Measurements from ENCODE around the gene GLI2. TPM values are rescaled to one million over a fixed set of nuclear protein-coding genes. Genes with fewer than 3 reads are reported as not detected.

Gene GLI2
- total RNA-seq, 1 experiment from 2014 or later: 1.4 TPM

DNA sequence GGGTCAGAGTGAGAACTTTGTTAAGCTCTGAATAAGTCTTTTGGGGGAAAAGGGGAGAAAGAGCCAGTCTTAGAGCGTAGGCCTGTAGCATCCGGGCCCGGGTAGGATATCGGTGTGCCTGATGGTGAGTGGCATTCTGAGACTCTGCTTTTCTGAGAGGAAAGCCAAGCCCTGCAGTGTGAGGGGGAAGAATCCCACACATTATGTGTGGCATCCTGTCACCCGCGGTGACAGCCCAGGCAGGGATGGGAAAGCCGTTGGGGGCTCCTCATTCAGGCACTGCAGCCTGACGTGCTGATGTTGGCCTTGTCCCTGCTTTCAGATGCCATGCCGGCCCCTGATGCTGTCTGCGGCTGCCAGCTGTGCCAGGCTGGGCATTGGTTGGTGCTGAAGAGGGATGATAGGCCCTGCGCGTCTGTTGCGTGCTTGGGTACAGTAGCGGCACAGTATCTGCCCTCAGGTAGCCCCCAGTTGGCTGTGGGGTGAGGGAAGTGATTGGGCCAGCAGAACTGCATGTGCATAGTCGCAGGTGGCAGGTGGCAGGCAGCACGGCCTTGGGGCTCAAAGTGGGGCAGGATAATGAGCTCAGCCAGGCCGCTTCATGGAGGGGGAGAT lies 37.6 kb downstream of the GLI2 start:
- BruUV-seq (replicated peaks): no TSS peak
- Mint-ChIP-seq H3K4me1 (ENCODE audit: low read depth, unreplicated experiment) (no peaks in the 10 kb centered on the region), H3K36me3 (ENCODE audit: insufficient read depth, unreplicated experiment) (no peaks in the 10 kb centered on the region), H3K27me3 (ENCODE audit: unreplicated experiment) (no peaks in the 10 kb centered on the region), H3K27ac (ENCODE audit: unreplicated experiment) (no peak overlapping the region), H3K9me3 (ENCODE audit: low read depth, unreplicated experiment) (no peaks in the 10 kb centered on the region), H3K4me3 (ENCODE audit: low read depth, unreplicated experiment) (no peak overlapping the region)
- no peak for DNase-seq
- TF ChIP-seq, protein P1, sequence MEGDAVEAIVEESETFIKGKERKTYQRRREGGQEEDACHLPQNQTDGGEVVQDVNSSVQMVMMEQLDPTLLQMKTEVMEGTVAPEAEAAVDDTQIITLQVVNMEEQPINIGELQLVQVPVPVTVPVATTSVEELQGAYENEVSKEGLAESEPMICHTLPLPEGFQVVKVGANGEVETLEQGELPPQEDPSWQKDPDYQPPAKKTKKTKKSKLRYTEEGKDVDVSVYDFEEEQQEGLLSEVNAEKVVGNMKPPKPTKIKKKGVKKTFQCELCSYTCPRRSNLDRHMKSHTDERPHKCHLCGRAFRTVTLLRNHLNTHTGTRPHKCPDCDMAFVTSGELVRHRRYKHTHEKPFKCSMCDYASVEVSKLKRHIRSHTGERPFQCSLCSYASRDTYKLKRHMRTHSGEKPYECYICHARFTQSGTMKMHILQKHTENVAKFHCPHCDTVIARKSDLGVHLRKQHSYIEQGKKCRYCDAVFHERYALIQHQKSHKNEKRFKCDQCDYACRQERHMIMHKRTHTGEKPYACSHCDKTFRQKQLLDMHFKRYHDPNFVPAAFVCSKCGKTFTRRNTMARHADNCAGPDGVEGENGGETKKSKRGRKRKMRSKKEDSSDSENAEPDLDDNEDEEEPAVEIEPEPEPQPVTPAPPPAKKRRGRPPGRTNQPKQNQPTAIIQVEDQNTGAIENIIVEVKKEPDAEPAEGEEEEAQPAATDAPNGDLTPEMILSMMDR (IDR thresholded peaks at IDR 0.05; ENCODE audit: unreplicated experiment): no peak
- CTCF ChIA-PET: no interaction called here
- intact Hi-C loops (cut with micrococcal nuclease; ENCODE audit: unreplicated experiment): no loop called here

DNA sequence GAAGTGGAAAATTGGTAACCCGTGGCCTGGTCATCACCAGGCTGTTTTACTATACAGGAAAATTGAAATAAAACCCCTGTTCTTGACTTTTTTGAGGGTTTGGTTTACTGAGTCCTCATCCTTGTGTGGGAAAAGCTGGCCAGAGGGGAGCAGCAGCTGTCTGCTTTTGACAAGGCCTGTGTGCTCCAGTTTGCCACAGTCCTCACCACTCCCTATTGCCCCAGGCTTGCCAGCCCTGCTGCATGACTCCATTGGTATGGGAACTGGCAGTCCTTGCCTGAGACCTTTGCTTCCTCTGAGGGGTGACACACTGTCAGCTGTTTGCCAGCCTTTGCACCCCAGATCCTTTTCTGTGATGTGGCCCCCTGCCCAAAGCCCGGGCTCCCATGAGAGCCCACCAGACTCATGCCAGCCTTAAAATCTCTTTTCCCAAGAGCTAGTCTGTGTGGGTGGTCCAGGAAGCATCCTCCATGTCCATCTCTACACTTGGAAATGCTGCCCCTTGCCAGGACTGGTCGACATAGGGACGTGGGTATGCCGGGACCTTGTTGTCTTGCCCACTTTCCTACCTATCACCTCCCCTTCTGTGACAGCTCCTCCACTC lies 39.0 kb downstream of the GLI2 start:
- Mint-ChIP-seq H3K9me3 (ENCODE audit: low read depth, unreplicated experiment) (no peaks in the 10 kb centered on the region), H3K36me3 (ENCODE audit: insufficient read depth, unreplicated experiment) (no peaks in the 10 kb centered on the region), H3K4me1 (ENCODE audit: low read depth, unreplicated experiment) (peaks cover under 1% of the 10 kb centered on the region), H3K27me3 (ENCODE audit: unreplicated experiment) (no peaks in the 10 kb centered on the region), H3K27ac (ENCODE audit: unreplicated experiment) (no peak overlapping the region), H3K4me3 (ENCODE audit: low read depth, unreplicated experiment) (no peak overlapping the region)
- CTCF ChIA-PET: no interaction called here
- no TSS peak for BruUV-seq (replicated peaks)
- DNase-seq: no peak
- intact Hi-C loops (cut with micrococcal nuclease; ENCODE audit: unreplicated experiment): no loop called here
- TF ChIP-seq, protein P1 (IDR thresholded peaks at IDR 0.05; ENCODE audit: unreplicated experiment): no peak

DNA sequence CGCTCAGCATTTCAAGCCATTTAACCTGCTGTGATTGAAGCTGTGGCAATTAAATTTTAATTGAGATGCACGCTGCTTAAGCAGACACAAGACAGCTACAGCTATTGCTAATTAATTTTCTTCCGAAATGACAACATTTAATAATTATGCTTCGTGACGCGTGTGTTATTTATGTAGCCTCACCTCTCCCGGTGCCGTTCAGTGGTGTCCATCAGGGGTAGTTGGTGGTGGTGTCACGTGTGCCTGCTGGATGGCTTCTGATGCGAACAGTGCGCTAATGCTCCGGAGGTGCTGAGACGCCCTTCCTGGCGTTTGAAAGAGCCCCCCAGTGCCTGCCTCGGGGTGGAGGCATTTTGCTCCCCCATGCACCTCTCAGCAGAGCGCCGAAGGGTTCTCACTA lies 39.5 kb downstream of the GLI2 start:
- peaks cover 6% of the 10 kb centered on the region for H3K4me1 Mint-ChIP-seq (ENCODE audit: low read depth, unreplicated experiment)
- intact Hi-C loops (cut with micrococcal nuclease; ENCODE audit: unreplicated experiment): no loop called here

DNA sequence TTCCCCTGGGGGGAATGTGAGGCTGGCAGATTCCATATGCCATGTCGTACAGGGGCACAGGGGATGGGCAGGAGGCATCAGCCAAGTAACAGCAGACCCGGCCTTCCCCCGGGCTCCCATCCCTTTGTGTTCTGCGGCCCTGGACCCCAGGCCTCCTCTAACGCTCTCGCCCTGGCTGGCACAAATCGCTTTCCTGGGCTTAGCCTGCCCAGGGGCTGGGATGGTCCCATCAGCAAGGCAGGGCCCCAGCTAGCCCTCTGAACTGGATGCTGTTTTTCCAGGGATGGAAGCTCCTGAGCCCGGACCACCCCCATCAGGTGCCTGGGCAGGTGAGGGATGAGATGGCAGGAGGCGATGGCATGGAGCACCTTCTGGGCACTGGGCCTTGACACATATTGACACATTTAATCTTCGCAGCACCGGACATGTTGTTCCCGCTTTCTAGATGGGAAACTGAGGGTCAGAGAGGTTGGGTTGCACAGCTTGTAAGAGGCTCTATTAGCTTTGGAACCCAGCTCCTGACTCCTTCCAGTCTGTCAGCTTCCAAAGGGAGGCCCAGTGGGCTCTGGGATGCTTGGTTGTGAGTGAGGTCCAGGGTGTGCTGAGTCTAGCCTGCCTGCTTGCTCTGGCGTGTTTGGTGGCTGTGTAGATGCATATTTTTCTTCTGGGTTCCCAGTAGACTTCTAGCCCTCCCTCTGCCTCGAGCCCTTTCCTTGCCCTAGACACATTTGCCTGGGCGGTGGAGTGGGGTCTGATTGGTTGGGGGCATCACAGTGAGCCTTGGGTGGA lies 40.3 kb downstream of the GLI2 start:
- BruUV-seq (replicated peaks): no TSS peak
- CTCF ChIA-PET: no interaction called here
- Mint-ChIP-seq H3K4me1 (ENCODE audit: low read depth, unreplicated experiment) (peaks cover 9% of the 10 kb centered on the region), H3K27me3 (ENCODE audit: unreplicated experiment) (no peaks in the 10 kb centered on the region), H3K27ac (ENCODE audit: unreplicated experiment) (no peak overlapping the region), H3K9me3 (ENCODE audit: low read depth, unreplicated experiment) (no peaks in the 10 kb centered on the region), H3K4me3 (ENCODE audit: low read depth, unreplicated experiment) (no peak overlapping the region), H3K36me3 (ENCODE audit: insufficient read depth, unreplicated experiment) (no peaks in the 10 kb centered on the region)
- TF ChIP-seq, protein P1 (IDR thresholded peaks at IDR 0.05; ENCODE audit: unreplicated experiment): no peak
- DNase-seq: no peak
- intact Hi-C loops (cut with micrococcal nuclease; ENCODE audit: unreplicated experiment): no loop called here

More for the DNA sequence above, 39.5 kb downstream of the GLI2 start:
- BruUV-seq (replicated peaks): no TSS peak
- no peak for DNase-seq
- TF ChIP-seq, protein P1 (IDR thresholded peaks at IDR 0.05; ENCODE audit: unreplicated experiment): no peak
- Mint-ChIP-seq H3K27me3 (ENCODE audit: unreplicated experiment) (no peaks in the 10 kb centered on the region), H3K4me3 (ENCODE audit: low read depth, unreplicated experiment) (no peak overlapping the region), H3K9me3 (ENCODE audit: low read depth, unreplicated experiment) (no peaks in the 10 kb centered on the region), H3K36me3 (ENCODE audit: insufficient read depth, unreplicated experiment) (no peaks in the 10 kb centered on the region), H3K27ac (ENCODE audit: unreplicated experiment) (no peak overlapping the region)
- CTCF ChIA-PET: interaction anchor here (0.6 kb wide), 1 partner anchor 632 kb away, joined by 3 read pairs; no protein-coding TSS in a partner anchor

Data from Calu3 (cell line).